GM18517 (cell line): ENCODE data around the gene DHRS9.

Source experiments
- ATAC-seq: cut with Tn5 transposase; IDR thresholded peaks from one replicate; pipeline ENCODE4 v1.9.1; 2021; ENCODE audit warnings: mild to moderate bottlenecking, moderate library complexity; ENCODE audit not compliant: unreplicated experiment

The DHRS9 gene

DNA sequence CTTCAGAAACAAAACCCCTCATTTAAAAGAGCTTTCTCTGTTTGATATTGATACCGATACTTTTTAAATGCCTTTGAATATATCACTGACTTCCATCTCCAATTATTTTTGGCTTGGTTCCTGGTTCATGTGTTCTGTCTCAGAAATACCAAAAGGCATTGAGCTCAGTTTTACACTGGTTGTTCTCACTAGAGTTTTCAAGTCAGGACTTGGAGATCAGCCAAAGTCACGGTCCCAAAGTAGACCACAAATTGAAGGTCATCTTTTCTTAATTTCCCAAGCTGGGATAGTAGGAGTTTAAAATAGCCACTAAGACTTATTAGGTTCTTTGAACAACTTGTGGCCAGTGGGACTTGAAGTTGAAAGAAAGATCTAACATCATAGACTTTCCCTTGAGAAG lies 24.2 kb downstream of the DHRS9 start:
- no peak for ATAC-seq

GRCh38 chr2:169094676-169095075 lies 25.3 kb downstream of the DHRS9 start:
- ATAC-seq = no peak

- ATAC-seq = no peak
These were observed 26.3 kb downstream of the DHRS9 start for GRCh38 chr2:169095621-169096105.

DNA sequence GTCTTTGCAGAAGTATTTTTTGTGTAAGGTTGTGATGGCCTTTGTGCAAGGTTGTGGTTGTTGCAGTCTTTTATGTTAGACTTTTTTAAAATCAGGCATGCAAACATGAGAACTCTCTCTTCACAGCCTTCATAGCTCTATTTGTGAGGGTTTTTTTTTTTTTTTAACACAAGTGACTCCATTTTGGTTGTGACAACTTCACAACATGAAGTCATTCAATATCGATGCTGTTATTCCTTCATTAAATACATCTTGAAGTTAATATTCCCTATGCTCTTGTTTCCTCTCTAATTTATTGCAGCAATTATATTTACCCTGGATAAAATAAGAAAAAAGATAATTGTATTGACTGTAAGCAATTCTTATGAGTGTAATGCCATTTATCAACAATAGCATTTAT lies 35.5 kb downstream of the DHRS9 start:
- ATAC-seq = no peak

- no peak for ATAC-seq
These were observed 36.1 kb downstream of the DHRS9 start for GRCh38 chr2:169105476-169105875.

DNA sequence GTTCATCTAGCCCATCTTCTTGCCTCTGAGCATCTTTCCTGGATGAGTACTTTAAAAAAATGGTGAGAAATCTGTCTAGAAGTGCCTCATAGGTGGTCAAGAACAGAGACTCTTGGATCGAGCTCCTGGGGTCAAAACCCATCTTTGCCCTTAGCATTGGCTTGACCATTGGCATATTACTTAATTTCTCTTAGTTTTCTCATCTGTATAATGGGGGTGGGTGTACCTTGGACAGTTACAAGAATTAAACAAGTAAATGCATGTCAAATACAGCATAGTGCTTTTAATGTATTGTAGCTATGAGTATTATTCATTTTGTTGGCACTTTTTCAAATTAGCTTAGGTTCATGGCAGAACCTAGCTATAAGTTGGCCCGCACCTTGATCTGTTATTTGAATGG lies 36.8 kb downstream of the DHRS9 start:
- ATAC-seq = no peak

DNA sequence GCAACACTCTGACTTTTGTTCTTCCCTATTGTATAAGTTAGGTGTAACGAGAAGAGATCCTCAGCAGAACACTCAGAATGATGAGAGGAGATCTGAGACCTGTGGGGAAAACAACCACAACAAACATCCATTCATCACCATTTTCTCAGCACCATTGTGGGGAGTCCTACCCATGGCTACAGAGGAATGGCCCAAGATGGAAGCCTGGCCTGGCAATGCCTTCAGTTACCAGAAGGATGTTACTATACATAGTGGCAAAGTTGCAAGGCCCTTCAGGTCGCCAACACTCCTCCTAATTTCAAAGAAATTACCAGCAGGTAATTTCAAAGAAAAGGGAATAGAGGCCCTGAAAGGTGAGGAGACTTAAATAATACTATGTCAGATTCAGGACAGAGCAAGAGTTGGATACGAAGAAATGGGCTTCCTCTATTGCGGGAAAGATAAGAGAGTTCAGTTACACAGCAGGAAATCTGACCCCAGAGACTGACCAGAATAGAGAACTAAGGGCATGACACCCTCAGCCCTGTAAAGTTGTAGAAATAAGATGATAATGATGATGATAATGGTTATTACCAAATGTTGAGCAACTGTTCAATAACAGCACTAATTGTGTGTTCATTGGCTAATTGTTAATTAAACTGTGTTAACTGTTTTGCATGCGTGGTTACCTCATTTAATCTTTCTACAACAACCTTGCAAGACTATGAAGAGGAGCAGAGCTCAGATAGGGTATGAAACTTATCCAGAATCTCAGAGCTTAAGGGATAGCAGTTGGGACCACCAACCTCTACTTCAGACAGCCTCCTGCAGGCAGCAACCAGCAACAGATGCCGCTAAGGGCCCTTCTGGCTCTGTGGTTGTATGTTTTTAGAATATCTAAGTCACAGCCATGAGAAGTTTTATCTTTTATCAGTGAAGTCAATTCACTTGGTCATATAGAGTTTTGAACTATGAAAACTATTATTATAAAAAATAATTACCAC lies 37.5 kb downstream of the DHRS9 start:
- ATAC-seq = no peak

DNA sequence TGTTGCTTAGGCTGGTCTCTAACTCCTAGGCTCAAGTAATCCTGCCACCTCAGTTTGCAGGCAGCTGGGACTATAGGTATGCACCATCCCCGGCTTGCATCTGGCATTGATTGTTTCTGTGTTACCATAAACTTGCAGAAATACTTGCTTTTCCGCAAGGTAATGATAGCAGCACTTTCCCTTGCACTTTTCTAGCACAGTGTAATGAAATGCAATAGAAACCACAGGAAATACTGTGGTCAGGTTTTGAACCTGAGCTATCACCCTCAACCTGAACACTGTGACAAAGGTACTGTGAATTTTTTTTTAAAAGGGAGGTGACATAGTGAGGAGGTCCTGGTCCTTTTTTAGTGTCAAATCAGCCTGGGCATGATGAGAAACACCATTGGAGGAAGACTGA lies 38.3 kb downstream of the DHRS9 start:
- ATAC-seq = peak; percentile 85

DNA sequence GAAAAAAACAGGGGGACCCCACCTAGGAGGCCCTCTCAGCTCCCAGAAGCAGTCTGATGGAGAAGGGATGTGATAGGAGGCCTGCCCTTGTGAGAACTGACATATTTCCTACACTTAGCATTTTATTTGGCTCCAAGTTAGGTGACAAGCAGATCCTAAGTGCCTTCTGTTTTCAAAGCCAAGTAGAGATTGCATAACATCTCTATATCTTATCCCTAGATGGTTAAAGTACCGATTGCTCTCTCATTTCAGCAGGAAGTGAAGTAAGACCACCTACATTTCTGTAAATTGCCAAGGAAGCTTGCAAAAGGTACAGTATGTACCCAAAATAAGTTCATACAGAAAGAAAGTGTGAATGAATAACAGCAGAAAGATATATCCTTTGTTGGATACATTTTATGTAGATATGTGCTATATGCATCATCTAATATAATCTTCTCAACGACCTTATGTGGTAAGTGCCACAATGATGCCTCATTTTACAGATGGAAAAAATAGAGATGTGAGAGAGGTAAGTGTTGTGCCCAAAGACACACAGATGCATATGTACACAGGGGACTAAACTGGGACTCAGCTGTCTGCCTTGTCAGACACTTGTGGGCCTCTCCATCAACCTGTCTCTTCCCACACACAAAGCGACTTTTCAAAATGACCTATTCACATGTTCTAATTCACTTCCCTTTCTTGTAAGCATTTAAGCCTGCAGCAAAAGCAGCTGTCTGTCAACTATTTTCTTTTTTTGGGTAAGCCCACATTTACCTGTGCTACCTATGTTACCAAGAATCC lies 38.9 kb downstream of the DHRS9 start:
- no peak for ATAC-seq

- ATAC-seq = peak; percentile 49
These were observed 40.4 kb downstream of the DHRS9 start for GRCh38 chr2:169109502-169110409.

DNA sequence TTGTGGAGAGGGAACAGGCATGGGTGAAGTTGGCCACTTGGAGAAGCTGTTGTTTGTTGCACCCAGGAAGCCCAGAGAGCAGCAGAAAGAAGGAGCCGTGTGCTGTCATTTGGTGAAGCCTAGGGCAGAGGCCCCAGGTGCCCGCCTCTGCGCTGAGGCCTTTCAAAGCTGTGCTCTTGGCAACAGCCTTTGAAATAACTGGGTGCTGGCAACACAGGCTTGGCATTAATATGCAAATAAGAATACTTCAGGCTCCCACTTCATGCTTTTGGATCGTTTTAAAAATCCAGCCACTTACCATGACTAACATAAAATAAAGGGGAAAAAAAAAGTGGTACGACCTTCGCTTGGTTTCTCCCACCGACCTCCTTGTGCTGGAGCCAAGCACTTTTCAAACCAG lies 41.1 kb downstream of the DHRS9 start:
- ATAC-seq = no peak

DNA sequence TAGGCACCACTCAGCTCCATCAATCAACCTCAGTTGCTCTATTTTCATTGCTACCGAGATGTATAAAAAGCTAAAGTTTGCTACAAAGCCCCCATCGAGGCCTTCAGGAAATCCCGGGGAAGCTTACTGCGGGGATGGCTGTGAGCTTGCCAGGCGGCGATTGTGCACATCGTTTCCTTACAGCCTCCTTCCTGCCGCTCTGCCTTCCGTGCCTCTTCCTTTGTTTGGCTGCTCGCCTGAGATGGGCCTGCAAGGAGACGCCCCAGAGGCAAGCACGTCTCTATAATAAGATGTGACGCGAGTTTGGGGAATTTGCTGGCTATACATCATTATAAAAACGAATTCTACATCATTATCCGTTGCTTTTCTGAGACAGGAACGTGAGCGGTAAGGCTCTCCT lies 41.6 kb downstream of the DHRS9 start:
- no peak for ATAC-seq

- no peak for ATAC-seq
These were observed 43.5 kb downstream of the DHRS9 start for GRCh38 chr2:169112841-169113240.

GRCh38 chr2:169114056-169114455 lies 44.7 kb downstream of the DHRS9 start:
- ATAC-seq = no peak

DNA sequence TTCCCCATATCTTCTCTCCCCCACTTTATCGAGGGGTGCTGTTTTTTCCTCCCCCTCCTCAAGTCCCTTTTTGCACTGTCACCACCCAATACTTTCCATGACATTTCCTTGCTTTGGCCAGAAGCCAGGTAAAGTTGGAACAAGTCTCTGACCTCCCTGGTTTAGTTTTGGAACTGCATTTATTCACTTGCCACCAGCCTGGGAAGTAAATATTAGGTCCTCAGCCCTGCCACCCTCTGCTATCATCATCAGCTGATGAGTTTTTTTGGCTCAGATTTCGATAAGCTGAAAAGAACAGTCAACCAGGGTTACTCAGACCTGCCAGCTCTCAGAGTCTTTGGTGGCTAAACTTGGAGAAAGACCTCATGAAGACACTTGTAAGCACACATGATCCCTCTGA lies 47.0 kb downstream of the DHRS9 start:
- ATAC-seq = no peak

- no peak for ATAC-seq
These were observed 47.6 kb downstream of the DHRS9 start for GRCh38 chr2:169116993-169117392.

DNA sequence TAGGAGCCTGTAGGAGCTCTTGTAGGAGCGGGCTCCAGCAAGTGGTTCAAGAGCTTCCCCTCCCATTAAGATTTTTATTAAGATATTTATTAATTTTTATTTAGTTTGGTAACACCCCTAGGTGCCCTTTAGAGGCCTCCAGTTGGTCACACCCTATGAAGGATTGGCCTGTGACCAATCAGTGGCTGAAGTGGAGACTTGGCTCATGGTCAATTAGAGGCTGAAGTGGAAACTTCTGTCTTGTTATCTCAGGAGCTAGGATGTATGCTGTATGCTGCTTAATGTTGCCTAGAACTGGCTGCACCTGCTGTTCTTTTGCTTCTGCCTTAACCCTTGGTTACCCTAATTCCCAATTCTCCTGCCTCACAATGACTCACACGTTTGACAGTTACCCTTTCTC lies 48.7 kb downstream of the DHRS9 start:
- ATAC-seq = no peak

GRCh38 chr2:169119123-169119760 lies 49.9 kb downstream of the DHRS9 start:
- ATAC-seq = no peak

GRCh38 chr2:169119851-169120250 lies 50.5 kb downstream of the DHRS9 start:
- ATAC-seq = no peak

- no peak for ATAC-seq
These were observed 60.4 kb downstream of the DHRS9 start for GRCh38 chr2:169129703-169130243.
